ENCODE measurements around the gene CBX6. TPM values are rescaled to one million over a fixed set of nuclear protein-coding genes. Genes with fewer than 3 reads are reported as not detected.
"Not testable (repeated sequence)": the region's sequence is repeated elsewhere in the genome, so short reads cannot be mapped to it uniquely, and the experiment has no call there.

CBX6 gene
- total and polyA plus RNA-seq, 12 donors: 21.0 to 151 (median 77.8) TPM

- DNase-seq: no peak
- intact Hi-C loops (cut with DNase I): loop anchor here (5.0 to 10.0 kb wide), 3 partner anchors 45 to 145 kb away; partner anchors contain the start of gene CBX6 (in 2 of the 2)
- no peaks in the 10 kb centered on the region for H3K36me3 ChIP-seq (replicated peaks in 1 of 2)
- H3K27ac ChIP-seq: no peak overlapping the region
- H3K4me3 ChIP-seq: no peak overlapping the region
- 93 to 100% (median 97%) methylated on average over 1 of the region's 1 CpG for WGBS, 4 donors
- TF ChIP-seq POLR2A (IDR thresholded peaks at IDR 0.05): no peak
- TF ChIP-seq, protein P1, sequence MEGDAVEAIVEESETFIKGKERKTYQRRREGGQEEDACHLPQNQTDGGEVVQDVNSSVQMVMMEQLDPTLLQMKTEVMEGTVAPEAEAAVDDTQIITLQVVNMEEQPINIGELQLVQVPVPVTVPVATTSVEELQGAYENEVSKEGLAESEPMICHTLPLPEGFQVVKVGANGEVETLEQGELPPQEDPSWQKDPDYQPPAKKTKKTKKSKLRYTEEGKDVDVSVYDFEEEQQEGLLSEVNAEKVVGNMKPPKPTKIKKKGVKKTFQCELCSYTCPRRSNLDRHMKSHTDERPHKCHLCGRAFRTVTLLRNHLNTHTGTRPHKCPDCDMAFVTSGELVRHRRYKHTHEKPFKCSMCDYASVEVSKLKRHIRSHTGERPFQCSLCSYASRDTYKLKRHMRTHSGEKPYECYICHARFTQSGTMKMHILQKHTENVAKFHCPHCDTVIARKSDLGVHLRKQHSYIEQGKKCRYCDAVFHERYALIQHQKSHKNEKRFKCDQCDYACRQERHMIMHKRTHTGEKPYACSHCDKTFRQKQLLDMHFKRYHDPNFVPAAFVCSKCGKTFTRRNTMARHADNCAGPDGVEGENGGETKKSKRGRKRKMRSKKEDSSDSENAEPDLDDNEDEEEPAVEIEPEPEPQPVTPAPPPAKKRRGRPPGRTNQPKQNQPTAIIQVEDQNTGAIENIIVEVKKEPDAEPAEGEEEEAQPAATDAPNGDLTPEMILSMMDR (IDR thresholded peaks at IDR 0.05): no peak
- peaks cover 13 to 15% of the 10 kb centered on the region in 2 donors for H3K4me1 ChIP-seq (replicated peaks in 1 of 2)
- no peaks in the 10 kb centered on the region for H3K9me3 ChIP-seq (replicated peaks in 1 of 3)
- H3K27me3 ChIP-seq: no peaks in the 10 kb centered on the region
Observed at GRCh38 chr22:38919631-38920190, 47.7 kb upstream of the CBX6 start.

- no peaks in the 10 kb centered on the region for H3K36me3 ChIP-seq (replicated peaks in 1 of 2)
- WGBS, 4 donors: 50 to 63% (median 55%) methylated on average over 1 of the region's 1 CpG
- no peak for DNase-seq
- intact Hi-C loops (cut with DNase I): no loop called here
- no peak overlapping the region for H3K27ac ChIP-seq
- no peaks in the 10 kb centered on the region for H3K27me3 ChIP-seq
- H3K9me3 ChIP-seq (replicated peaks in 1 of 3): no peaks in the 10 kb centered on the region
- H3K4me3 ChIP-seq: no peak overlapping the region
- no peaks in the 10 kb centered on the region for H3K4me1 ChIP-seq (replicated peaks in 1 of 2)
- TF ChIP-seq, protein P1 (IDR thresholded peaks at IDR 0.05): no peak
- TF ChIP-seq POLR2A (IDR thresholded peaks at IDR 0.05): no peak
Observed at GRCh38 chr22:38911434-38911833, 39.4 kb upstream of the CBX6 start.

GRCh38 chr22:38907767-38908166 lies 35.8 kb upstream of the CBX6 start:
- TF ChIP-seq, protein P1 (IDR thresholded peaks at IDR 0.05): no peak
- no peak for TF ChIP-seq POLR2A (IDR thresholded peaks at IDR 0.05)
- Histone ChIP-seq H3K36me3 (replicated peaks in 1 of 2) (no peaks in the 10 kb centered on the region), H3K27me3 (no peaks in the 10 kb centered on the region), H3K4me3 (no peak overlapping the region), H3K27ac (no peak overlapping the region), H3K9me3 (replicated peaks in 1 of 3) (no peaks in the 10 kb centered on the region), H3K4me1 (replicated peaks in 1 of 2) (no peaks in the 10 kb centered on the region)
- 84 to 100% (median 90%) methylated on average over 2 of the region's 2 CpGs for WGBS, 4 donors
- no peak for DNase-seq
- intact Hi-C loops (cut with DNase I): no loop called here

DNA sequence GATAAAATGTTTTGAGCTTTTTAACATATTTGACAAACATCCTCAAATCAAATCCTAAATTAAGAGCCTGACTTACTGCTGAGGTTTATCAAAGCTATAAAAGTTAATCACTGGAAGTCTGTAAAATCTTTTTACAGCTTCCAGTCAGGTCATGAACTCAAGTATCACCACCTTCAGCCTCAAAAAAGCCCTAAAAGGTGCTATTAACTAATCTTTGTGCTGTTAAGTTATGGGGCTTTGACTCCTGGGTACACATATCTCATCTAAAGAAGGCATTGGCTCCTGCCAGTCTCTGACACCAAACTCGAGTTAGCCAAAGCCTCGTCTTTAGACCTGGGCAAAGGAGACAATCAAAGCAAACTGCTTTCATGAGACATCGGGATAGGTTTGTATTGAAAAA lies 34.0 kb upstream of the CBX6 start:
- H3K4me1 ChIP-seq (replicated peaks in 1 of 2): no peaks in the 10 kb centered on the region
- no peak for DNase-seq
- intact Hi-C loops (cut with DNase I): no loop called here
- TF ChIP-seq POLR2A (IDR thresholded peaks at IDR 0.05): no peak
- TF ChIP-seq, protein P1 (IDR thresholded peaks at IDR 0.05): no peak
- H3K9me3 ChIP-seq (replicated peaks in 1 of 3): no peaks in the 10 kb centered on the region
- no peaks in the 10 kb centered on the region for H3K27me3 ChIP-seq
- no peaks in the 10 kb centered on the region for H3K36me3 ChIP-seq (replicated peaks in 1 of 2)
- no peak overlapping the region for H3K27ac ChIP-seq
- WGBS, 4 donors: 81 to 86% (median 83%) methylated on average over 3 of the region's 3 CpGs
- no peak overlapping the region for H3K4me3 ChIP-seq

DNA sequence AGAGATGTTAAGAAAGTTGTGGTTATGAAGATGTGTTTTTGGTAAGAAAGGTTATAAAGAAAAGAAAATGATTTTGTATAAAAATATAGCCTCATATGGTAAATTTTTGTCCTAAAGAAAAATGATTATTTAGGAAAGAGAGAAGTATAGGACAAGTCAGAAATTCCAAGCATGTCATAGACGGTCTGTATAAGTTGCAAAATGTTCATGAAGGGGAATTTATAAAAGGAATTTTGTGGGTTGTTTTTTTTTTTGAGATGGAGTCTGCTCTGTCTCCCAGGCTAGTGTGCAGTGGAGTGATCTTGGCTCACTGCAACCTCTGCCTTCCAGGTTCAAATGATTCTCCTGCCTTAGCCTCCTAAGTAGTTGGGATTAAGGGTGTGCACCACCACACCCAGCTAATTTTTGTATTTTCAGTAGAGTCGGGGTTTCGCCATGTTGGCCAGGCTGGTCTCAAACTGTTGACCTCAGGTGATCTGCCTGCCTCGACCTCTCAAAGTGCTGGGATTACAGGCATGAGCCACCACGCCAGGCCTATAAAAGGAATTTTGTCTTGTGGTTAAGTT lies 32.1 kb upstream of the CBX6 start:
- H3K4me1 ChIP-seq (replicated peaks in 1 of 2); H3K4me3 ChIP-seq; DNase-seq; H3K36me3 ChIP-seq (replicated peaks in 1 of 2); H3K9me3 ChIP-seq (replicated peaks in 1 of 3); H3K27me3 ChIP-seq; intact Hi-C loops (cut with DNase I); H3K27ac ChIP-seq: not testable (repeated sequence)
- 51 to 80% (median 70%) methylated on average over 5 of the region's 5 CpGs for WGBS, 4 donors

Data from adrenal gland (tissue), 12 donors.